Upper lobe of left lung (tissue), 6 donors: ENCODE results near the gene SLC27A4. TPM values are rescaled to one million over a fixed set of nuclear protein-coding genes. Genes with fewer than 3 reads are reported as not detected.

ENCODE experiments used
- ATAC-seq, 2 donors: fragments of 200-7000 bp; cut with Tn5 transposase; one replicate each; pipeline ENCODE4 v1.9.1; 2022; ENCODE audit warnings: mild to moderate bottlenecking in 2 of 2, moderate library complexity in 2 of 2; ENCODE audit not compliant: low FRiP score in 2 of 2
- DNase-seq, 2 donors: peaks; one replicate each; pipeline ENCODE4 v3.0.0-alpha.2; 2019 to 2020
- H3K27ac ChIP-seq, 4 donors: fragments of 200-600 bp; sonication (generic); one replicate each; pipeline ENCODE4 v1.5.1; 2016 to 2019
- H3K27me3 ChIP-seq, 4 donors: fragments of 200-600 bp; sonication (generic); one replicate each; pipeline ENCODE4 v1.5.1; 2017 to 2019
- H3K36me3 ChIP-seq, 4 donors: fragments of 200-600 bp; sonication (generic); one replicate each; pipeline ENCODE4 v1.5.1; 2016 to 2019
- H3K4me1 ChIP-seq, 4 donors: fragments of 200-600 bp; sonication (generic); one replicate each; pipeline ENCODE4 v1.5.1; 2018 to 2019
- H3K4me3 ChIP-seq, 4 donors: fragments of 200-600 bp; sonication (generic); one replicate each; pipeline ENCODE4 v1.5.1; 2017 to 2019; ENCODE audit warnings: mild to moderate bottlenecking in 2 of 4, moderate library complexity in 1 of 4
- H3K9me3 ChIP-seq, 4 donors: fragments of 200-600 bp; sonication (generic); one replicate each; pipeline ENCODE4 v1.5.1; 2018 to 2019
- EP300 ChIP-seq, 4 donors: sonication (generic); formaldehyde crosslinking; IDR thresholded peaks; one replicate each; pipeline ENCODE4 v1.5.1; 2017; ENCODE audit warnings: antibody characterized with exemption in 4 of 4, control low read depth in 2 of 4
- POLR2A ChIP-seq, 4 donors: fragments of 450-650 bp; IDR thresholded peaks; one replicate each; pipeline ENCODE4 v1.5.1; 2016 to 2017; ENCODE audit warnings: antibody characterized with exemption in 4 of 4, mild to moderate bottlenecking in 2 of 4
- POLR2AphosphoS5 ChIP-seq, 2 donors: sonication (generic); formaldehyde crosslinking; IDR thresholded peaks; one replicate each; pipeline ENCODE4 v1.5.1; 2017; ENCODE audit warnings: antibody characterized with exemption in 2 of 2
- WGBS, 2 donors: methylation state at CpG; one replicate each; pipeline ENCODE4 v1.1.5; 2017 to 2018; 5-methylcytosine and 5-hydroxymethylcytosine counted together
- total RNA-seq, 6 donors: library from RNA; depleted of rRNA in 4 of 6; stranded (reverse); fragments of >200 nt in 4 of 6; gene quantifications; one replicate each; pipeline versions ENCODE4 v1.1.0 to v1.2.1, GENCODE V29; 2016 to 2021
- TF ChIP-seq, protein P1 (sequence below), 6 experiments: fragments of 450-650 bp in 4 of 6; fragments of 200-600 bp in 2 of 6; sonication (generic) in 2 of 6; IDR thresholded peaks; one replicate each; pipeline ENCODE4 v1.5.1; 2016 to 2019; ENCODE audit warnings: antibody characterized with exemption in 6 of 6
- donor health status: DM: no; HTN: no; CAD: no; lungs with moderate emphysema.
- donor health status: DM: no; HTN: yes; CAD: no; lungs with severe emphysema.

The SLC27A4 gene
- total RNA-seq, 6 donors from 2014 or later = 17.8 to 30.1 (median 19.5) TPM

DNA sequence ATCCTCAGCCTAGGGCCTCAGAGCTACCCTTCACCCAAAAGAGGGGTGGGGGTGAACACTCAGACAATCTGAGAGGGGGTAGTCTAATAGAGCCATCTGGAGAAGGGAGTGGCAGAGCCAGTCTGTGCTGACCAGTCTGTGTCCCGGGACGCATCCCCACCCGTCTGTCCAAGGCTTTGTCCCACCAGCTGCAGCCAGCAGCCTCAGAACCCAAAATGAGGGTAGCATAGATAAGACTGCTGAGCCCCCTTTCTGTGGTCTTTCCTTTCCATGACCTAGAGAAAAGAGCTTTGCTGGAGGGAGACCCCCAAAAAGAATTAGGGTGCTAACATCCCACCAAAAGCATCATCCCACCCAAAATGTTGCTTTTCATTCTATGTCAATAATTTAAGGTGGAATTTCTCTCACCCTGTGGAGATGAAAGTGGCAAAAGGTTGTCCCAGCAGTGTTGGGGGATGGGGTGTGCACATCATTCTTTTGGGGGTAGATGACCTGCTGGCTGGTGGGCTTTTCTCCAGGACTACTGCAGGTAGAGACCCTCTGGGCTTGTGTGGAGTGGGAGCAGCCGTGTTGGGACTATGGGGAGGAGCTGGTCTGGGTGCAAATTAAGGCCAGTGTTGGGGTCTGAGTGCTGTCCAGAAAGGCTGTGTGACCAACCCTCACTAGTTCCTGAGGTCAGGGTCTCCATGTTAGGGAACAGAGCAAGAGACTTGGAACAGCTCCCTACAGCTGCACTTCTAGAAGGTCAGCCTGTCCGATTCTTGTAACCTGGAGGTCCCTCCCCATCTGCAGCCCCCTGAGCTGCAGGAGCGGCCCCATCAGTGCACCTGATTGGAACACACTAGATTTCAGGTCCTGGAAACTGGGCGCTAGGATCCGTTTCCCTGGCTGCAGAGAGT lies 50.7 kb downstream of the SLC27A4 start:
- no peak for DNase-seq
- no peak for ATAC-seq
- no peak overlapping the region for H3K27ac ChIP-seq
- H3K4me1 ChIP-seq = peaks cover 0 to 4% (median 0%) of the 10 kb centered on the region in 4 donors
- no peaks in the 10 kb centered on the region for H3K9me3 ChIP-seq
- no peak overlapping the region for H3K4me3 ChIP-seq
- no peak for TF ChIP-seq EP300 (IDR thresholded peaks at IDR 0.05)
- TF ChIP-seq, protein P1, sequence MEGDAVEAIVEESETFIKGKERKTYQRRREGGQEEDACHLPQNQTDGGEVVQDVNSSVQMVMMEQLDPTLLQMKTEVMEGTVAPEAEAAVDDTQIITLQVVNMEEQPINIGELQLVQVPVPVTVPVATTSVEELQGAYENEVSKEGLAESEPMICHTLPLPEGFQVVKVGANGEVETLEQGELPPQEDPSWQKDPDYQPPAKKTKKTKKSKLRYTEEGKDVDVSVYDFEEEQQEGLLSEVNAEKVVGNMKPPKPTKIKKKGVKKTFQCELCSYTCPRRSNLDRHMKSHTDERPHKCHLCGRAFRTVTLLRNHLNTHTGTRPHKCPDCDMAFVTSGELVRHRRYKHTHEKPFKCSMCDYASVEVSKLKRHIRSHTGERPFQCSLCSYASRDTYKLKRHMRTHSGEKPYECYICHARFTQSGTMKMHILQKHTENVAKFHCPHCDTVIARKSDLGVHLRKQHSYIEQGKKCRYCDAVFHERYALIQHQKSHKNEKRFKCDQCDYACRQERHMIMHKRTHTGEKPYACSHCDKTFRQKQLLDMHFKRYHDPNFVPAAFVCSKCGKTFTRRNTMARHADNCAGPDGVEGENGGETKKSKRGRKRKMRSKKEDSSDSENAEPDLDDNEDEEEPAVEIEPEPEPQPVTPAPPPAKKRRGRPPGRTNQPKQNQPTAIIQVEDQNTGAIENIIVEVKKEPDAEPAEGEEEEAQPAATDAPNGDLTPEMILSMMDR (IDR thresholded peaks at IDR 0.05) = no peak
- TF ChIP-seq POLR2A (IDR thresholded peaks at IDR 0.05) = no peak
- no peak for TF ChIP-seq POLR2AphosphoS5 (IDR thresholded peaks at IDR 0.05)
- H3K36me3 ChIP-seq = peaks cover 3 to 66% (median 58%) of the 10 kb centered on the region in 4 donors
- H3K27me3 ChIP-seq = no peaks in the 10 kb centered on the region
- WGBS, 2 donors = 73 to 91% methylated on average over 6 to 8 of the region's 8 CpGs

DNA sequence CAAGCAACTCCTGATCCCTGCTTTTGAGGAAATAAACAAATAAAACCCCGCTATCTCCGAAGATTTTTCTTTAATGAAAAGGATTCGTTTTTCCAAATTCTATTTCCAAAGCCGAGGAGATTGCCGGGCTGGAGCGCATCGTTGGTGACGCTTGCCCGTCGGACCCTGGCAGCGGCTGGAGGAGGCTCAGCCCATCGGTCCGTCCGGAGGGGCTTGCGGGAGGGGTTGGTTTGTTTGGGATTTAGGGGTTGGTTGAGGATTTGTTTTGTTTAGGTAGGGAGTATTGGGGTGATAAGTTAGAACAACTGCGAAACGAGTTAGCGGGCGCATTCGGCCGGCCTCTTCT lies 51.6 kb downstream of the SLC27A4 start:
- DNase-seq (no peak), ATAC-seq (no peak)
- TF ChIP-seq POLR2AphosphoS5 (IDR thresholded peaks at IDR 0.05) = no peak
- TF ChIP-seq, protein P1 (IDR thresholded peaks at IDR 0.05) = no peak
- Histone ChIP-seq H3K4me3 (no peak overlapping the region), H3K36me3 (peaks cover 3 to 58% (median 51%) of the 10 kb centered on the region in 4 donors), H3K4me1 (peaks cover under 1 to 7% (median 4%) of the 10 kb centered on the region in 4 donors), H3K27ac (no peak overlapping the region), H3K9me3 (no peaks in the 10 kb centered on the region), H3K27me3 (no peaks in the 10 kb centered on the region)
- WGBS, 2 donors = 93 to 95% methylated on average over 21 of the region's 21 CpGs

DNA sequence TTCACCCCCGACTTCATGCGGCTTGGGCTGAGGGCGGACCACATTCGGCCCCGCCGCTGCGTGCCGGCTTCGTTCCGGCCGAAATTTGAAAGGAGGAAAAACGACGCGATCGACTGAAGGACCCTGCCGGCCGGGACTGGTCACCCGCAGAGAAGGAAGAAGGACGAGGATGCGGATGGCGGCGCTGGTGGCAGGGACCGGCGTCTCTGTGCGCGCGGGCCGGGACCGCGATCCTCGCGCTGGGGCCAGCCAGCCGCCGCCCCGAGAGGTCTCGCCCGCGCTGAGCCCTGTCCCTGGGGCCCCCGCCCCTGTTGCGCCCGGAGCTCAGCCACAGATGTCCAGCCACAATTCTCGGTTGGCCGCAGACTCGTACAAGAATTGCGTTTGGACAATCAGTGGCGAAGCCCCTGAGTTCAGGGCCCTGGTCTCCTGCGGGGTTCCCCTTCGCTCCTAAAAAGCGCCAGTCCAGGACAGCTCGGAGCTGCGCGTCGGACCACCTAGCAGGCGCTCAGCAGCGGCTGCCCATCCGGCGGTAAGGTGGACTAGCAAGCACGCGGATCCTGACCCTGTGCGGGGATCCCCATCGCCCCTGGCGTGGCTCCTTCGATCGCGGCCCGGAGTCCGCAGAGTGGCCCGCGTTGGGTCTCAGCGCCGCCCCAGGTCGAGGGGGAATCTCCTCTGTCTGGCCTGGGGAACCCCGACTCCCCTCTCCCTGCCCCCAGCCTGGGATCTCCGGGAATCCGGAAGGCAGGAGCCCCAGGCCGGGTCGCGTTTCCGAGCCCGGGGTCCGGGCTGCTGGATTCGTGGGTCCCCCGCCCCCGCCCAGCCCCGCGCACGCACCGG lies 52.2 kb downstream of the SLC27A4 start:
- H3K4me3 ChIP-seq = no peak overlapping the region
- ATAC-seq (no peak), DNase-seq (peak in 1 of 2 donors; percentile 82)
- no peak overlapping the region for H3K27ac ChIP-seq
- H3K4me1 ChIP-seq = peaks cover 5 to 13% (median 8%) of the 10 kb centered on the region in 4 donors
- H3K36me3 ChIP-seq = peaks cover 3 to 52% (median 45%) of the 10 kb centered on the region in 4 donors
- H3K27me3 ChIP-seq = no peaks in the 10 kb centered on the region
- TF ChIP-seq POLR2AphosphoS5 (IDR thresholded peaks at IDR 0.05) (no peak), EP300 (IDR thresholded peaks at IDR 0.05) (no peak), POLR2A (IDR thresholded peaks at IDR 0.05) (no peak)
- TF ChIP-seq, protein P1 (IDR thresholded peaks at IDR 0.05) = no peak
- WGBS, 2 donors = 90 to 91% methylated on average over 70 to 80 of the region's 88 CpGs
- H3K9me3 ChIP-seq = no peaks in the 10 kb centered on the region

DNA sequence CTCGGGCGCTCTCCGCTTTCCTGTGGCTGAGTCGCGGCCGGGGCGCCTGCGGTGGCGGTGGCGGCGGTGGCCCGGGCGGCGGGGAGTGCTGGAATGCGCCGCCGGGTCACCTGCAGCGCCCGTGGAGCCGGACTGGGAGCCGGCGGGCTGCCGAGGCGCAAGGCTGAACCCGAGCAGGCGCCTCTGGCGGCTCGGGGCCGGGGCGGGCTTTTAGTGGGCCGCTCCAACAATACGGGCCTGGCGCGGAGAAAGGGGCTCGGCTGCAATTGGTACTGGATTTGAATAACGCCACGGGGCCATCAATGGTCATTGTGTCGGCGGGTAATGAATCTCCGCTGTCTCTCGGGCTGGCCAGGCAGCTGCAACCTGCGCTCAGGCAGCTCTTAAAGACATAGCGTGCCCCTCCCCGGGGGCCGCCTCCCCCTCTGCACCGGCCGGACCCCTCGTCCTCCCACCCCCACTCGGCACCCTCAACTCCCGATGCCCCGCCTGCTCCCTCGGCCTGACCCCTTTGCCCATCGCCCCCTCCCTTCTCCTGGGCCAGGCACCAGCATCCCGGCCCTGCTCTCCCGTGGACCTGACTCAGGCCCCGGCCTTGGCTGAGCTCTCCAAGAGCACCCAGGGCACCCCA lies 52.9 kb downstream of the SLC27A4 start:
- no peaks in the 10 kb centered on the region for H3K9me3 ChIP-seq
- ATAC-seq (no peak), DNase-seq (peak in 1 of 2 donors; percentile 74)
- TF ChIP-seq POLR2AphosphoS5 (IDR thresholded peaks at IDR 0.05) (no peak), EP300 (IDR thresholded peaks at IDR 0.05) (no peak), POLR2A (IDR thresholded peaks at IDR 0.05) (no peak)
- TF ChIP-seq, protein P1 (IDR thresholded peaks at IDR 0.05) = no peak
- H3K4me1 ChIP-seq = peaks cover 5 to 16% (median 10%) of the 10 kb centered on the region in 4 donors
- peaks cover 0 to 45% (median 38%) of the 10 kb centered on the region in 4 donors for H3K36me3 ChIP-seq
- no peak overlapping the region for H3K4me3 ChIP-seq
- H3K27ac ChIP-seq = no peak overlapping the region
- H3K27me3 ChIP-seq = no peaks in the 10 kb centered on the region
- WGBS, 2 donors = 85 to 87% methylated on average over 20 to 53 of the region's 56 CpGs
